Stimulated activated naive B cell treated with anti-CD40 and anti-IgM and Interleukin-4, amounts not matched to agents 10 μg/mL and 1 μg/mL and 100 μg/mL, for 72 hours (primary cell): ENCODE data around the gene ABCG2.
"Not testable (repeated sequence)": the region's sequence is repeated elsewhere in the genome, so short reads cannot be mapped to it uniquely, and the experiment has no call there.

Experiments used
- ATAC-seq, 2 donors: fragments of 150-1000 bp; cut with Tn5 transposase; replicated peaks; 2 replicates each; pipeline ENCODE4 v1.10.0; 2021; ENCODE audit warnings: moderate library complexity in 1 of 2
- DNase-seq: peaks from one replicate; pipeline ENCODE4 v3.0.0; 2021
- H3K27ac Mint-ChIP-seq: one replicate; pipeline ENCODE4 v1.8.0; 2022; ENCODE audit warnings: mild to moderate bottlenecking, mixed read lengths
- H3K27me3 Mint-ChIP-seq, 2 donors: one replicate each; pipeline ENCODE4 v1.8.0; 2022; ENCODE audit warnings: mixed read lengths in 2 of 2
- H3K36me3 Mint-ChIP-seq, 2 donors: one replicate each; pipeline ENCODE4 v1.8.0; 2022; ENCODE audit warnings: mixed read lengths in 2 of 2, mild to moderate bottlenecking in 1 of 2
- H3K4me1 Mint-ChIP-seq, 2 donors: one replicate each; pipeline ENCODE4 v1.8.0; 2022; ENCODE audit warnings: mixed read lengths in 2 of 2, mild to moderate bottlenecking in 1 of 2
- H3K4me3 Mint-ChIP-seq, 2 donors: one replicate each; pipeline ENCODE4 v1.8.0; 2022; ENCODE audit warnings: mild to moderate bottlenecking in 2 of 2, mixed read lengths in 2 of 2, moderate library complexity in 1 of 2
- H3K9me3 Mint-ChIP-seq, 2 donors: one replicate each; pipeline ENCODE4 v1.8.0; 2022; ENCODE audit warnings: mixed read lengths in 2 of 2, mild to moderate bottlenecking in 1 of 2

Gene ABCG2

DNA sequence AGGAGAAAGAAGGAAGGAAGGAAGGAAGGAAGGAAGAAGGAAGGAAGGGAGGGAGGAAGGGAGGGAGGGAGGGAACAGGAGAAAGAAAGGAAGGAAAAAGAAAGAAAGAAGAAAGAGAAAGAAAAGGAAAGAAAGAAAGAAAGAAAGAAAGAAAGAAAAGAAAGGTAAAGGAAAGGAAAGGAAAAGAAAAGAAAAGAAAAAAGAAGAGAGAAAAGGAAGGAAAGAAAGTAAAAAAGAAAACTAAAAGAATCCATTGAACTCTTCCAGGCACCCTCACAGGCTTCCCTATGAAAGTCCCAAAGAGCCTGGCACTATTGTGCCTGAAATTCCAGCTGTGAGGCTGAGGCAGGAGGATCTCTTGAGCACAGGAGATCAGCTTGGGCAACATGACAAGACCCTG, 11.5 kb downstream of the ABCG2 start:
- H3K27ac Mint-ChIP-seq: no peak overlapping the region
- no peaks in the 10 kb centered on the region for H3K27me3 Mint-ChIP-seq
- H3K36me3 Mint-ChIP-seq: no peaks in the 10 kb centered on the region
- H3K4me3 Mint-ChIP-seq: no peak overlapping the region
- DNase-seq: no peak
- no peak for ATAC-seq
- no peaks in the 10 kb centered on the region for H3K4me1 Mint-ChIP-seq
- no peaks in the 10 kb centered on the region for H3K9me3 Mint-ChIP-seq

DNA sequence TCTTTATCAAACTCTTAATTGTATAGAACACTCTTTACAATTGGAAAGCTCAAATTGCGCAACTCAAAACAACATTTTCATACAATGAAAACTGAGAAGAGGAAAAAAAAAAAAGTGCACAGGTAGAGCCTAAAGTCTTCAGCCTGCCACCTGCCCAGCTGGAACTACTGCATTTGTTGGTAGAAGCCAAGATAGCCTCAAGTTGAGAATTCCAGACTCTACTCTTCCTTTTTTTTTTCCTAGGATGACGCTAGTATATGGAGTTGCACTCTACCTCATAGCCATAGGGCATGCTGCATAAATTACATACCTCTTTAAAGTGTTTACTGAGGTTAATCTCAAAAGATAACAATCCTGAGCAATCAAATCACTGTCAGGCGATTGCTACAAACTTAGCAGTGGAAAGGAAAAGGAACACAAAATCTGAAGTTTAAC, 13.6 kb downstream of the ABCG2 start:
- ATAC-seq (no peak), DNase-seq (no peak)
- Mint-ChIP-seq H3K36me3 (no peaks in the 10 kb centered on the region), H3K27ac (no peak overlapping the region), H3K27me3 (no peaks in the 10 kb centered on the region), H3K4me1 (no peaks in the 10 kb centered on the region), H3K9me3 (no peaks in the 10 kb centered on the region), H3K4me3 (no peak overlapping the region)

DNA sequence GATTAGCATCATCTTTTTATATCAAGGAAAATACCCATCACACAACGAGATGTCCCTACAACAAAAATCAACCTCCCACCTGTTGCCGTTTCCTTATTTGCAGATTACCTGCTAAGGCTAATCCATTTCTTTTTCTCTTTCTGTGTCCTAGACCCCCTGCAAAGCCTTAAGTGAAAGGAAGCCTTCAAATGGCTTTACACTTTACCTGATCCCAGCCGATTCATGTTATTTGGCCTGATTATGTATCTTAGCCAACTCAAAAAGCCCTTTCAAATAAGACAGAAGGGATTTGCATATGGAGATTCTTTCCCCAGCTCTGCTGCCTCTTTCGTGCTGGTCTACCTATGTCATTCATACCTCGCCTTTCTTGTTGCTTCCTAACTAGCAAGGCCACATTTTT, 14.4 kb downstream of the ABCG2 start:
- Mint-ChIP-seq H3K9me3 (no peaks in the 10 kb centered on the region), H3K4me3 (no peak overlapping the region), H3K36me3 (no peaks in the 10 kb centered on the region), H3K27me3 (no peaks in the 10 kb centered on the region), H3K27ac (no peak overlapping the region), H3K4me1 (no peaks in the 10 kb centered on the region)
- ATAC-seq (no peak), DNase-seq (no peak)

DNA sequence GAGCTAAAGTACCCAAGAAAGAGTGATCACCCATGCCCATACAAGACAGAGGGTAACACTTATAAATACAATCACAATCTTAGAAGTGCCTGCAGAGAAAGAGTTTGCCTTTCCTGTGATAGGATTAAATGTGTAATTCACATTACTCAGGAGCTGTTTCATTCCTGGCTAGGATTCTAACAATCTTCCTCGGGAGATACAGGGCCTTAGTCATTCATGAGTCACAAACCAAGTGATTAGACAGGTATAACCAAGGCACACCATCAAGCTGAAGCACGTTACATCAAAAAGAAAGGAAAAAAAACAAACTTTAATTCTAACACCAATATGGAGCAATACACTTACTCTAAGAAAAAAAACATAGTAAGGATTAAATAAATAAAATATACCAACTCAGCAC, 14.9 kb downstream of the ABCG2 start:
- no peak overlapping the region for H3K27ac Mint-ChIP-seq
- H3K9me3 Mint-ChIP-seq: no peaks in the 10 kb centered on the region
- DNase-seq (no peak), ATAC-seq (no peak)
- H3K4me3 Mint-ChIP-seq: no peak overlapping the region
- H3K27me3 Mint-ChIP-seq: no peaks in the 10 kb centered on the region
- no peaks in the 10 kb centered on the region for H3K36me3 Mint-ChIP-seq
- no peaks in the 10 kb centered on the region for H3K4me1 Mint-ChIP-seq

DNA sequence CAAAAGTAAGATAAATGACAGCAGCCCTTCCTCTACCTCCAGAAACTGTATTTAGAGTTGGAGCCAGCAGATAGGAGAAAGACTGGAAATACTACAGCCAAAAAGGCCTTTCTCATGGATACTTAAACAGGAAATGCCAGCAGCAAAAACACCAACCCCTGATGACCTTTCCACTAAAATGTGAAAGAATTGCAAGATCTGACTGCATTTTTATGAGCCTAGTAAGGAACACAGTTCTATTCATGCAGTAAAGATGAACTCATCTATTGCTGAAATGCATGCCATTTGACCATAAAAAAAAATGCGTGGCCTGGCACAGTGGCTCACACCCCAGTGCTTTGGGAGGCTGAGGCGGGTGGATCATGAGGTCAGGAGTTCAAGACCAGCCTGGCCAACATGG, 19.9 kb downstream of the ABCG2 start:
- no peaks in the 10 kb centered on the region for H3K36me3 Mint-ChIP-seq
- H3K4me3 Mint-ChIP-seq: no peak overlapping the region
- H3K9me3 Mint-ChIP-seq: no peaks in the 10 kb centered on the region
- H3K27ac Mint-ChIP-seq: no peak overlapping the region
- no peaks in the 10 kb centered on the region for H3K4me1 Mint-ChIP-seq
- peaks cover 0 to 1% of the 10 kb centered on the region in 2 donors for H3K27me3 Mint-ChIP-seq
- ATAC-seq: no peak
- DNase-seq: no peak

DNA sequence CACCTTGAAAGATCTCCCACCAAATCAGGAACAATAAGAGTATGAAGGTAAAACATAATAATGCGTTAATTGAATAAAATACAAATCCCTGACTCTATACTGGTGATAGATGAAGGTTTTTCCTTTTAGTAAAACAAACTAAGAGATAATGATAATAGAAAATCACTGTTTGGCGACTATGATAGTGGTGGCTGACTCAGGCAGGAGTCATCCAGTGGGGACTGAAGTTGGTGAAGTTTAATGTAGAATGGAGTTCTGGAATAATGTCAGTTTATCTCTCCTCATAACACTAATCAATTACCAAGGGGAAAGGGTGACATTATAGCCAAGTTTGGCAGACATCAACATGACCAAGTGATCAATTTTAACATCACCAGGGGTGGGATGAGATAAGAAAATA, 21.3 kb downstream of the ABCG2 start:
- Mint-ChIP-seq H3K9me3 (no peaks in the 10 kb centered on the region), H3K4me3 (no peak overlapping the region), H3K27ac (no peak overlapping the region), H3K27me3 (peaks cover 0 to 5% of the 10 kb centered on the region in 2 donors), H3K36me3 (no peaks in the 10 kb centered on the region), H3K4me1 (no peaks in the 10 kb centered on the region)
- ATAC-seq (no peak), DNase-seq (no peak)

DNA sequence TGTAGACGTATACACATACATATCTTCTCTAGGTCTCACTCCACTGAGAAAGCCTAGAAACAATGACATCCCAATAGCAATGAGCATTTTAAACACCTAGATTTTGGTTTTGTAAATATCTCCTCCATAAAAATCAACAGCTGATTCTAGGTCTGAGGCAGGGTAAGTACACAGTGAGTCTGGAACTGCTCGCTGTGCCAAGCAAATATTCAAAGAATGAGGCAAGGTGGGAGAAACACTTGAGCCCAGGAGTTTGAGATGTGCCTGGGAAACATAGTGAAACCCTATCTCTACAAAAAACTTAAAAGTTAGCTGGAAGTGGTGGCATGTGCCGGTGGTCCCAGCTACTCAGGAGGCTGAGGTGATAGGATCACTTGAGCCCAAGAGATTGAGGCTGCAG, 22.2 kb downstream of the ABCG2 start:
- Mint-ChIP-seq H3K4me1 (no peaks in the 10 kb centered on the region), H3K36me3 (no peaks in the 10 kb centered on the region), H3K4me3 (no peak overlapping the region), H3K27ac (no peak overlapping the region), H3K9me3 (no peaks in the 10 kb centered on the region), H3K27me3 (peaks cover 0 to 5% of the 10 kb centered on the region in 2 donors)
- ATAC-seq (no peak), DNase-seq (no peak)

DNA sequence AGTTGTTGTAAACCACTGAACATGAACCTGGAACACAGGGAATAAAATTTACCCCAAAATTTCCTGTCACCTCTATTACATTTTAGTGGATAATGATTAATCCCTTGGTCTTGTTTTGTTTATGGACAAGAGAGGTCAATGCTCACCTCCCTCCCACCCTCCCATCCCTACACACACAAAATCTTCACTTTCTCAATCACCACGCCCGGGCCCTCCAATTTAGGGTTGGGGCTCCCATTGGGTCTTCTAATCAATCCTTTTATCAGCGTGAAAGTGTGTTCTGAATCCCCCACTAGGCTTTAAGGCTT, 23.1 kb downstream of the ABCG2 start:
- Mint-ChIP-seq H3K9me3 (no peaks in the 10 kb centered on the region), H3K4me1 (peaks cover 6 to 9% of the 10 kb centered on the region in 2 donors), H3K36me3 (no peaks in the 10 kb centered on the region), H3K4me3 (no peak overlapping the region), H3K27me3 (peaks cover 0 to 5% of the 10 kb centered on the region in 2 donors), H3K27ac (no peak overlapping the region)
- DNase-seq: no peak
- ATAC-seq: no peak

DNA sequence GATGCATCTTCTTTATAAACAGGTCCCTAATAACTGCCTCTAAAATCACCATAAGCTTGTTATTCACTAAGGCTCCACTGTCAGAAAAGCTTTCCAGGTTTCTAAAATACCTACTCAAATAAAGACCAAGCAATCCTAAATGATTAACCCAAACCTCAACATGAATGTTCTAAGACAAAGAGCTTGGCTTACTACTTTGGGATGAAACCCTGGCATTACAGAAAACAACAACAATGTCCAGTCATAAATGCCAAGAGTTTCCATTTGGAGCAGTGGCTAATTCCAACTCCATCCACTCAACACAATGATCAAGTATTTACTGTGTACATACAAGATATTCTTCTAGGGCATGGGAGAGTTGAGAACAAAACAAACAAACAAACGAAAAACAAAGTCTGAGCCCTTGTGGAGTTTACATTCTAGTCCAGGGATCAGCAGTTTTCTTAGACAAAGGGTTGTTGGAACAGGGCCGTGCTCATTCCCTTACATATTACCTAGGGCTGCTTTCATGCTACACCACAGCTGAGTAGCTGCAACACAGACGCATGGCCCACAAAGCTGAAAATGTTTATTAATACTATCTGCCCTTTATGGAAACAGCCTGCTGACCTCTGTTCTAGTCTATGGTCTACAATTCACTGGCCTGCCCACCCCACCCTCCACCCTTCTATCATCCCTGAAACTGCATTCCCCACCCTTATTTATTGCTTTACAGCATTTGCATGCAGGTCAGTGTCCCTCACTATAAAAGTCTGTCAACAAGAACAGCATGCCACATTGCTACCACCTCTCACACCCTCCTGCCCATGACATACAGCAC, 23.7 kb downstream of the ABCG2 start:
- Mint-ChIP-seq H3K4me1 (peaks cover 6 to 9% of the 10 kb centered on the region in 2 donors), H3K36me3 (no peaks in the 10 kb centered on the region), H3K27ac (no peak overlapping the region), H3K9me3 (no peaks in the 10 kb centered on the region), H3K4me3 (no peak overlapping the region), H3K27me3 (peaks cover 0 to 5% of the 10 kb centered on the region in 2 donors)
- ATAC-seq (no peak), DNase-seq (no peak)

DNA sequence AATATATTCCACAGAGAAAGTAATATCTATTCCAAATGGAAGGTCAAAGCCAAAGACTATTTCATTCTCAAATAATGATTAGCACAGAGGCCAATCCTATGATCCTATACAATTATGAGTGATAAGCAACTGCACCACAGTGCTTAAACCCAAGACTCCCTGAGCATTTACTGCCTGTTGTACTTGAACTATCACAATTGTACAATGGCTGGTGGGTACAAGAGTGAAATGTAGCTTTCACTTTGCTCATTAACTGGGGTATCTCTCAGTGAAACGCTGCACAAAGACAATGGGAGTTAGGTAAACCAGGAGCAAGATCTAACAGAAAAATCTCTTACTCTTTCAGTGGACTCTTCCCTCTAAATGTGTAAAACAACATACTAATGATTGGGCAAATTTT, 24.3 kb downstream of the ABCG2 start:
- no peak for DNase-seq
- H3K36me3 Mint-ChIP-seq: no peaks in the 10 kb centered on the region
- H3K27ac Mint-ChIP-seq: no peak overlapping the region
- H3K9me3 Mint-ChIP-seq: no peaks in the 10 kb centered on the region
- ATAC-seq: no peak
- H3K4me1 Mint-ChIP-seq: peaks cover 6 to 9% of the 10 kb centered on the region in 2 donors
- no peak overlapping the region for H3K4me3 Mint-ChIP-seq
- H3K27me3 Mint-ChIP-seq: peaks cover 0 to 5% of the 10 kb centered on the region in 2 donors

DNA sequence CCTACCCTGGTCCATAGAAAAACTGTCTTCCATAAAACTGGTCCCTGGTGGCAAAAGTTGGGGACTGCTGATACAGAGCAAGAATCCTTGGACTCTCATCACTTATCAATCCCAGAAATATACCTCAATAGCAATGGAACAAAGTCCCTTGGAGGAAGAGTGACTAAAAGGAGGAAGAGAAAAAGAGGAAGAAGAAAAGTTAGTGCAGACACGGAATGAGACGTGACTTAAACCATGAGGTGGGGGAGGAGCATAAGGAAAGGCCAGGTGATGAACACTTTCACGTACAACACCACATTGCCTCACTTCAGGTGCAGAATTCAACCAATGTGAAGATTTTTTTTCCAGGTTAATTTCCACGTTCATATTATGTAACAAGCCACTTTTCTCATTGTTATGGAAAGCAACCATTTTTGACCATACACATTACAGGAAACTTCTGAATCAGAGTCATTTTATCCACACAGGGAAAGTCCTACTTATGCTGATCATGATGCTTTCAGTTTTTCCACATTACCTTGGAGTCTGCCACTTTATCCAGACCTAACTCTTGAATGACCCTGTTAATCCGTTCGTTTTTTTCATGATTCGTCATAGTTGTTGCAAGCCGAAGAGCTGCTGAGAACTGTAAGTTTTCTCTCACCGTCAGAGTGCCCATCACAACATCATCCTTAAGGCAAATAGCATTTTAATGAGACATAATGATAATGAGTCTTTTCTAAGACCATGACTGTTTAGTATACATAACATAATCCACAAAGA, 27.7 kb downstream of the ABCG2 start:
- ATAC-seq (peak; percentile 51 to 65), DNase-seq (no peak)
- Mint-ChIP-seq H3K9me3 (peaks cover 0 to 2% of the 10 kb centered on the region in 2 donors), H3K4me3 (no peak overlapping the region), H3K27me3 (peaks cover 0 to 5% of the 10 kb centered on the region in 2 donors), H3K4me1 (peaks cover 6 to 9% of the 10 kb centered on the region in 2 donors), H3K36me3 (no peaks in the 10 kb centered on the region), H3K27ac (no peak overlapping the region)

DNA sequence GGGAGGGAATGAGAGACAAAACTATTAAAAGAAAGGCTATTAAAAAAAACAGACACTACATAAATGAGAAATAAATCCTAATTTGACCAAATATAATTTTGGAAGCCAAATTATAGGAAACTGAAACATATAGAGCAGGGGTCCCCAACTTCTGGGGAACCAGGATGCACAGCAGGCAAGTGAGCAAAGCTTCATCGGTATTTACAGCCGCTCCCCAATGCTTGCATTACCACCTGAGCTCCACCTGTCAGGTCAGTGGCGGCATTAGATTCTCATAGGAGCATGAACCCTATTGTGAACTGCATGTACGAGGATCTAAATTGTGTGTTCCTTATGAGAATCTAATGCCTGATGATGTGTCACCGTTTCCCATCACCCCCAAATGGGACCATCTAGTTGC, 28.4 kb downstream of the ABCG2 start:
- Mint-ChIP-seq H3K27ac (no peak overlapping the region), H3K9me3 (peaks cover 0 to 2% of the 10 kb centered on the region in 2 donors), H3K27me3 (peaks cover 0 to 5% of the 10 kb centered on the region in 2 donors), H3K4me3 (no peak overlapping the region), H3K4me1 (peaks cover 6 to 9% of the 10 kb centered on the region in 2 donors), H3K36me3 (no peaks in the 10 kb centered on the region)
- DNase-seq (no peak), ATAC-seq (no peak)

DNA sequence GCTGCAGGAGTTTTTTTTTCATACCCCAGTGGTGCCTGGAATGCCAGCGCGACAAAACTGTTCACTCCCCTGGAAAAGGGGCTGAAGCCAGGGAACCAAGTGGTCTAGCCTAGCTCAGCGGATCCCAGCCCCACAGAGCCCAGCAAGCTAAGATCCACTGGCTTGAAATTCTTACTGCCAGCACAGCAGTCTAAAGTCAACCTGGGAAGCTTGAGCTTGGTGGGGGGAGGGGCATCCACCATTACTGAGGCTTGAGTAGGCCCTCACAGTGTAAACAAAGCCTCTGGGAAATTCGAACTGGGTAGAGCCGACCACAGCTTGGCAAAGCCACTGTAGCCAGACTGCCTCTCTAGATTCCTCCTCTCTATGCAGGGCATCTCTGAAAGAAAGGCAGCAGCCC, 36.2 kb downstream of the ABCG2 start:
- peaks cover 18 to 24% of the 10 kb centered on the region in 2 donors for H3K9me3 Mint-ChIP-seq
- not testable (repeated sequence) for DNase-seq, H3K4me1 Mint-ChIP-seq, ATAC-seq, H3K27ac Mint-ChIP-seq, H3K27me3 Mint-ChIP-seq, H3K4me3 Mint-ChIP-seq
- peaks cover 17 to 23% of the 10 kb centered on the region in 2 donors for H3K36me3 Mint-ChIP-seq

DNA sequence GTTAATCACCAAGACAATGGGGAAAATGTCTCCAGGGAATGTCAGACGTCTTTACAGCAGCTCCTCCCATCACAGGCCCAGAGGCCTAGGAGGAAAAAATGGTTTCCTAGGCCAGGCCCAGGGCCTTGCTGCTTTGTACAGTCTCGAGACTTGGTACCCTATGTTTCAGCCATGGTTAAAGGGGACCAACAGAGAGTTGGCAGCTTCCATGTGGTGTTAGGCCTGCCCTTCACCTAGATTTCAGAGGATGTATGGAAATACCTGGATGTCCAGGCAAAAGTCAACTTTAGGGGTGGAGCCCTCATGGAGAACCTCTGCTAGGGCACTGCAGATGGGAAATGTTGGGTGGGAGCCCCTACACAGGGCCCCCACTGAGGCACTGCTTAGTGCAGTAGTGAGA, 38.5 kb downstream of the ABCG2 start:
- Mint-ChIP-seq H3K4me1 (peaks cover 5 to 9% of the 10 kb centered on the region in 2 donors), H3K9me3 (peaks cover 18 to 22% of the 10 kb centered on the region in 2 donors), H3K4me3 (no peak overlapping the region), H3K36me3 (peaks cover 17 to 23% of the 10 kb centered on the region in 2 donors), H3K27me3 (peaks cover 0 to 3% of the 10 kb centered on the region in 2 donors), H3K27ac (no peak overlapping the region)
- ATAC-seq (no peak), DNase-seq (no peak)

DNA sequence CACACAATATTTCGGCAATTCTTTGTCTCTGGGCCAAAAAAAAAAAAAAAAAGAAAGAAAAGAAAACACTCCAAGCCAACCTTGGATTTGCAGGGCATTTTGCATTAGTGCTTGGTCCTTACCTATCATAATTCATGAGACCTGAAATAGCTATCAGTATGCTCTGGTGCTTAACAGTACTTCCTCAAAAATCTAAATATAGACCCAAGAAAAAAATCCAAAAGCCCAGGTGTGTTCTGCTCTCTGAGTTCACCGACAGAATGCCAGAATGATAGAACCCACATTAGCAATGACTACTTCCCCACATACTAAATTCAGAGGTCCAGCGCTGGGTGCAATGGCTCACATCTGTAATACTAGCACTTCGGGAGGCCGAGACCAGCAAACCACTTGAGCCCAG, 42.9 kb downstream of the ABCG2 start:
- Mint-ChIP-seq H3K9me3 (peaks cover 10 to 13% of the 10 kb centered on the region in 2 donors), H3K27me3 (no peaks in the 10 kb centered on the region), H3K27ac (peak overlapping the region; percentile 47), H3K36me3 (peaks cover 9 to 15% of the 10 kb centered on the region in 2 donors), H3K4me3 (no peak overlapping the region), H3K4me1 (peaks cover 5 to 9% of the 10 kb centered on the region in 2 donors)
- peak; percentile 34 to 54 for ATAC-seq
- no peak for DNase-seq
